ENCODE measurements around the gene EIF4A2. TPM values are rescaled to one million over a fixed set of nuclear protein-coding genes. Genes with fewer than 3 reads are reported as not detected.

EIF4A2 gene
- total RNA-seq, 1 donor, result 691 TPM

- no peak for TF ChIP-seq CTCF (IDR thresholded peaks at IDR 0.05; ENCODE audit: insufficient read depth, low read depth, low read length)
- DNase-seq (ENCODE audit: low read depth), result no peak
- peak overlapping the region; percentile 64 for H3K4me3 ChIP-seq (ENCODE audit: low read depth, low read length)
Observed at GRCh38 chr3:186826410-186826975, 43.1 kb downstream of the EIF4A2 start.

- H3K4me3 ChIP-seq (ENCODE audit: low read depth, low read length), result peak overlapping the region; percentile 64
- TF ChIP-seq CTCF (IDR thresholded peaks at IDR 0.05; ENCODE audit: insufficient read depth, low read depth, low read length), result no peak
- DNase-seq (ENCODE audit: low read depth), result peak; percentile 74
Observed at GRCh38 chr3:186826976-186827857, 43.8 kb downstream of the EIF4A2 start.

DNA sequence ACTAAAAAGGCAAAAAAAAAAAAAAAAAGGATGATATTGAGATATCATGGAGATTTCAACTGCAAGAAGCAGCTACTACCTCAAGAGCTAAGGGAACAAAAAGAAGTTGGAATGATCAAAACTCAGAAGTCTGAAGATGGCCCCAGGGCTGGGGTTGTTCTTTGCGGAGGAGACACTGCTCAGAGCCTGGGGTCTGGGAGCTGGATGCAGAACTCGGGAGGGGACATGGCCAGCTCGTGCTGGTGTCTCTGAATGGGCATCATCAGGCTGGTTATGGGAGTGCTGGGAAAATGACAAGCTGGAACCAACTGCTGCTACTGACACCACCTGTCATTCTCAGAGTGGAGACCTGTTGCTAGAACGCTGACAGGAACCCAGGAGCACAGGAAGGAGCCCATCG, 45.0 kb downstream of the EIF4A2 start:
- no peak for DNase-seq (ENCODE audit: low read depth)
- TF ChIP-seq CTCF (IDR thresholded peaks at IDR 0.05; ENCODE audit: insufficient read depth, low read depth, low read length), result no peak
- no peak overlapping the region for H3K4me3 ChIP-seq (ENCODE audit: low read depth, low read length)

DNA sequence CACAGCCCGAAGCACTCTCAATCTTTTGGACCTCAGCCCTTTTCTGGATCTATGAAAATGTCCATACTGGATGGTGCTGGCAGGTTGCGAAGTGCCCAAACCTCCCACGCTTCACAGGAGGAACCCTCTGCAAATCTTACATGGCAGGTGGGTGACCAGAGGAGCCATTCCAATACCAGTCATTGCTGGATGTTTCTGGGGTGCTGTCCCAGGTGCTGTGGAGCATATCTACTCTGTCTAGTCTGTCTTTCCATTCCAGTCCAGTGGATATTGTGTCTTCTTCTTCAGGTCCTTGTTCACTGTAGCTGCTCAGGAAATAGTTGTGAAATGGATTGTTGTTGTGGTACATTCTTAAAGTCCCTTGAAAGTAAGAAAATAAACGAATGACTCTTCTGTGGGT, 48.4 kb downstream of the EIF4A2 start:
- TF ChIP-seq CTCF (IDR thresholded peaks at IDR 0.05; ENCODE audit: insufficient read depth, low read depth, low read length), result no peak
- no peak for DNase-seq (ENCODE audit: low read depth)
- H3K4me3 ChIP-seq (ENCODE audit: low read depth, low read length), result no peak overlapping the region

- no peak for DNase-seq (ENCODE audit: low read depth)
- TF ChIP-seq CTCF (IDR thresholded peaks at IDR 0.05; ENCODE audit: insufficient read depth, low read depth, low read length), result no peak
- no peak overlapping the region for H3K4me3 ChIP-seq (ENCODE audit: low read depth, low read length)
Observed at GRCh38 chr3:186832276-186832675, 48.9 kb downstream of the EIF4A2 start.

Small RNA genes lying within 50 kb of the gene (small RNA-seq; reads per million reads assigned to genes)
- gene RF00092 (not detected), gene RNU6-1105P (not detected), gene SNORA4 (not detected), gene SNORA63 (not detected), gene SNORA81 (not detected), gene SNORD2 (not detected)

Other genes starting within 250 kb of the EIF4A2 start
- 0.86 and 1.6 TPM in 2 replicates for gene CRYGS, start 239.2 kb upstream of the EIF4A2 start, total RNA-seq
- 10.3 and 25.9 TPM in 2 replicates for gene TBCCD1, start 216.2 kb upstream of the EIF4A2 start, total RNA-seq
- gene DNAJB11, start 212.9 kb upstream of the EIF4A2 start, total RNA-seq, result 40.9 and 60.5 TPM in 2 replicates
- gene AHSG, start 170.5 kb upstream of the EIF4A2 start, total RNA-seq, result not detected in 2 replicates
- gene FETUB, start 143.2 kb upstream of the EIF4A2 start, total RNA-seq, result not detected in 2 replicates
- not detected in 2 replicates for gene HRG, start 117.6 kb upstream of the EIF4A2 start, total RNA-seq
- not detected in 2 replicates for gene KNG1, start 66.2 kb upstream of the EIF4A2 start, total RNA-seq
- gene RFC4, start 22.9 kb downstream of the EIF4A2 start, total RNA-seq, result 19.3 and 25.5 TPM in 2 replicates
- gene ADIPOQ, start 59.1 kb downstream of the EIF4A2 start, total RNA-seq, result not detected in 2 replicates
- 1.3 and 1.6 TPM in 2 replicates for gene ST6GAL1, start 146.9 kb downstream of the EIF4A2 start, total RNA-seq